ENCODE measurements around the gene SAGE1.
A peak's percentile ranks its signal among the peaks of the same experiment; 100 is the strongest.

SAGE1 gene

GRCh38 chrX:135931644-135932487, 38.4 kb downstream of the SAGE1 start:
- H3K36me3 Mint-ChIP-seq (ENCODE audit: insufficient read depth) = no peaks in the 10 kb centered on the region
- H3K27me3 Mint-ChIP-seq = no peaks in the 10 kb centered on the region
- ATAC-seq (replicated peaks) = peak; percentile 36
- no peaks in the 10 kb centered on the region for H3K9me3 Mint-ChIP-seq
- H3K4me3 Mint-ChIP-seq = no peak overlapping the region
- H3K27ac Mint-ChIP-seq = no peak overlapping the region
- DNase-seq = peak; percentile 4 to 21 (median 19)
- H3K4me1 Mint-ChIP-seq (ENCODE audit: low read depth in 2 of 2) = no peaks in the 10 kb centered on the region

GRCh38 chrX:135944486-135944885, 51.0 kb downstream of the SAGE1 start:
- no peak for DNase-seq
- H3K27ac Mint-ChIP-seq = no peak overlapping the region
- no peaks in the 10 kb centered on the region for H3K9me3 Mint-ChIP-seq
- no peak for ATAC-seq (replicated peaks)
- no peaks in the 10 kb centered on the region for H3K27me3 Mint-ChIP-seq
- H3K4me3 Mint-ChIP-seq = no peak overlapping the region
- H3K36me3 Mint-ChIP-seq (ENCODE audit: insufficient read depth) = no peaks in the 10 kb centered on the region
- H3K4me1 Mint-ChIP-seq (ENCODE audit: low read depth in 2 of 2) = no peaks in the 10 kb centered on the region

- Mint-ChIP-seq H3K4me3 (no peak overlapping the region), H3K9me3 (no peaks in the 10 kb centered on the region), H3K27ac (no peak overlapping the region), H3K36me3 (ENCODE audit: insufficient read depth) (no peaks in the 10 kb centered on the region), H3K4me1 (ENCODE audit: low read depth in 2 of 2) (no peaks in the 10 kb centered on the region), H3K27me3 (no peaks in the 10 kb centered on the region)
- ATAC-seq (replicated peaks) (no peak), DNase-seq (no peak)
Measured at GRCh38 chrX:135951291-135951690, 57.8 kb downstream of the SAGE1 start.
